Measurements from ENCODE around the gene CSGALNACT2.

Gene CSGALNACT2

GRCh38 chr10:43230909-43231522, 92.8 kb downstream of the CSGALNACT2 start:
- no peak for DNase-seq

GRCh38 chr10:43231523-43232078, 93.4 kb downstream of the CSGALNACT2 start:
- no peak for DNase-seq

- DNase-seq: no peak
These were observed 95.6 kb downstream of the CSGALNACT2 start for GRCh38 chr10:43233601-43234430.

- DNase-seq: no peak
These were observed 96.3 kb downstream of the CSGALNACT2 start for GRCh38 chr10:43234471-43235041.

Data from NCI-H1092 (cell line).